Loucy (cell line): ENCODE measurements around the gene TIGD4.

Source experiments
- EZH2phosphoT487 ChIP-seq: fragments of 200-600 bp; IDR thresholded peaks from 2 replicates; pipeline ENCODE4 v1.6.1; 2018; ENCODE audit warnings: antibody characterized with exemption, mild to moderate bottlenecking, moderate library complexity, borderline replicate concordance
- TF ChIP-seq, protein P1 (sequence below): fragments of 200-600 bp; sonication (generic); conservative IDR thresholded peaks from 2 replicates; pipeline ENCODE4 v1.5.1; 2014; ENCODE audit warnings: mild to moderate bottlenecking, antibody characterized with exemption, low read length

DNA sequence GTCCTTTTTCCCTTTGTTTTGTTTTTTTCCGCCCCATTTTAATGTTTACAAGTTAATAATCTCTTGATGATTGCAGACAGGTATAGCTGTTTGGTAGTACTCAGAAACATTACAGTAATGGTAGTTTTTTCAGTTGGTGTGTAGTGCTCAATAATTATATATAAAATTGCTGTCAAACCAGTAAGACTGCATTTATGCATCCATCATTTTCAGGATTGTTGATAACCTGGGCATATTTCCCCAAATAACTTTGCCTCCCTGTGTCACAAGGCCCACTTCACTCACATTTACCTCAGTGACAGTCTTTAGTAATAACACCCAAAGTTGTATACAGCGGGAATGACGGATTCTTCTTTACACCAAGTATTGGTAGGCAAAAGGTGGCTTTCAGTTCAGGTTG lies 16.4 kb upstream of the TIGD4 start:
- TF ChIP-seq EZH2phosphoT487 = no peak
- TF ChIP-seq, protein P1, sequence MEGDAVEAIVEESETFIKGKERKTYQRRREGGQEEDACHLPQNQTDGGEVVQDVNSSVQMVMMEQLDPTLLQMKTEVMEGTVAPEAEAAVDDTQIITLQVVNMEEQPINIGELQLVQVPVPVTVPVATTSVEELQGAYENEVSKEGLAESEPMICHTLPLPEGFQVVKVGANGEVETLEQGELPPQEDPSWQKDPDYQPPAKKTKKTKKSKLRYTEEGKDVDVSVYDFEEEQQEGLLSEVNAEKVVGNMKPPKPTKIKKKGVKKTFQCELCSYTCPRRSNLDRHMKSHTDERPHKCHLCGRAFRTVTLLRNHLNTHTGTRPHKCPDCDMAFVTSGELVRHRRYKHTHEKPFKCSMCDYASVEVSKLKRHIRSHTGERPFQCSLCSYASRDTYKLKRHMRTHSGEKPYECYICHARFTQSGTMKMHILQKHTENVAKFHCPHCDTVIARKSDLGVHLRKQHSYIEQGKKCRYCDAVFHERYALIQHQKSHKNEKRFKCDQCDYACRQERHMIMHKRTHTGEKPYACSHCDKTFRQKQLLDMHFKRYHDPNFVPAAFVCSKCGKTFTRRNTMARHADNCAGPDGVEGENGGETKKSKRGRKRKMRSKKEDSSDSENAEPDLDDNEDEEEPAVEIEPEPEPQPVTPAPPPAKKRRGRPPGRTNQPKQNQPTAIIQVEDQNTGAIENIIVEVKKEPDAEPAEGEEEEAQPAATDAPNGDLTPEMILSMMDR = no peak
